ENCODE data around the gene KDSR. TPM values are rescaled to one million over a fixed set of nuclear protein-coding genes. Genes with fewer than 3 reads are reported as not detected.

KDSR gene
- total RNA-seq, 2 experiments from 2014 or later, result 75.2 to 81.5 TPM

GRCh38 chr18:63311118-63312018, 55.6 kb downstream of the KDSR start:
- CTCF ChIA-PET, result interaction anchor here (0.6 to 1.8 kb wide), 5 partner anchors 10 to 973 kb away, joined by 3 to 6 read pairs (median 4); no protein-coding TSS in a partner anchor
- Mint-ChIP-seq H3K27ac (peak overlapping the region; percentile 22), H3K4me3 (no peak overlapping the region), H3K36me3 (ENCODE audit: low read depth) (peaks cover 17% of the 10 kb centered on the region), H3K9me3 (no peaks in the 10 kb centered on the region), H3K4me1 (ENCODE audit: low read depth) (peaks cover 82% of the 10 kb centered on the region), H3K27me3 (ENCODE audit: low read depth) (no peaks in the 10 kb centered on the region)
- DNase-seq, result no peak
- intact Hi-C loops (cut with micrococcal nuclease), result no loop called here

GRCh38 chr18:63309422-63309821, 57.6 kb downstream of the KDSR start:
- peak overlapping the region; percentile 0 for H3K27ac Mint-ChIP-seq
- DNase-seq, result peak; percentile 78
- peaks cover 11% of the 10 kb centered on the region for H3K36me3 Mint-ChIP-seq (ENCODE audit: low read depth)
- CTCF ChIA-PET, result no interaction called here
- H3K27me3 Mint-ChIP-seq (ENCODE audit: low read depth), result no peaks in the 10 kb centered on the region
- intact Hi-C loops (cut with micrococcal nuclease), result loop anchor here (1.0 kb wide), 2 partner anchors 8 to 9 kb away; no protein-coding TSS in a partner anchor
- H3K9me3 Mint-ChIP-seq, result no peaks in the 10 kb centered on the region
- H3K4me3 Mint-ChIP-seq, result peak overlapping the region; percentile 28
- H3K4me1 Mint-ChIP-seq (ENCODE audit: low read depth), result peaks cover 85% of the 10 kb centered on the region

- Mint-ChIP-seq H3K4me1 (ENCODE audit: low read depth) (peaks cover 81% of the 10 kb centered on the region), H3K36me3 (ENCODE audit: low read depth) (peaks cover 8% of the 10 kb centered on the region), H3K9me3 (no peaks in the 10 kb centered on the region), H3K4me3 (no peak overlapping the region), H3K27me3 (ENCODE audit: low read depth) (no peaks in the 10 kb centered on the region), H3K27ac (peak overlapping the region; percentile 2)
- no peak for DNase-seq
- intact Hi-C loops (cut with micrococcal nuclease), result no loop called here
- CTCF ChIA-PET, result interaction anchor here (0.9 to 3.3 kb wide), 3 partner anchors 8 to 53 kb away, joined by 3 to 31 read pairs (median 3); partner anchors contain the start of gene BCL2
Measured at GRCh38 chr18:63307551-63308200, 59.3 kb downstream of the KDSR start.

- CTCF ChIA-PET, result interaction anchor here (0.5 to 3.3 kb wide), 7 partner anchors 9 to 148 kb away, joined by 3 to 31 read pairs (median 3); partner anchors contain the start of gene BCL2
- Mint-ChIP-seq H3K9me3 (no peaks in the 10 kb centered on the region), H3K27me3 (ENCODE audit: low read depth) (no peaks in the 10 kb centered on the region), H3K4me1 (ENCODE audit: low read depth) (peaks cover 81% of the 10 kb centered on the region), H3K36me3 (ENCODE audit: low read depth) (peaks cover 8% of the 10 kb centered on the region), H3K4me3 (no peak overlapping the region), H3K27ac (peak overlapping the region; percentile 20)
- DNase-seq, result no peak
- intact Hi-C loops (cut with micrococcal nuclease), result no loop called here
Measured at GRCh38 chr18:63306819-63307550, 60.0 kb downstream of the KDSR start.

- CTCF ChIA-PET, result interaction anchor here (0.6 to 3.3 kb wide), 2 partner anchors 12 to 147 kb away, joined by 3 to 31 read pairs; partner anchors contain the start of gene BCL2
- H3K27me3 Mint-ChIP-seq (ENCODE audit: low read depth), result no peaks in the 10 kb centered on the region
- H3K4me1 Mint-ChIP-seq (ENCODE audit: low read depth), result peaks cover 81% of the 10 kb centered on the region
- peaks cover 12% of the 10 kb centered on the region for H3K36me3 Mint-ChIP-seq (ENCODE audit: low read depth)
- intact Hi-C loops (cut with micrococcal nuclease), result no loop called here
- H3K4me3 Mint-ChIP-seq, result no peak overlapping the region
- no peaks in the 10 kb centered on the region for H3K9me3 Mint-ChIP-seq
- no peak for DNase-seq
- no peak overlapping the region for H3K27ac Mint-ChIP-seq
Measured at GRCh38 chr18:63306249-63306648, 60.8 kb downstream of the KDSR start.

GRCh38 chr18:63303547-63303946, 63.5 kb downstream of the KDSR start:
- Mint-ChIP-seq H3K36me3 (ENCODE audit: low read depth) (peaks cover 36% of the 10 kb centered on the region), H3K9me3 (no peaks in the 10 kb centered on the region), H3K4me3 (no peak overlapping the region), H3K27me3 (ENCODE audit: low read depth) (no peaks in the 10 kb centered on the region), H3K27ac (peak overlapping the region; percentile 88), H3K4me1 (ENCODE audit: low read depth) (peaks cover 87% of the 10 kb centered on the region)
- intact Hi-C loops (cut with micrococcal nuclease), result loop anchor here (1.0 to 5.0 kb wide), 2 partner anchors 11 to 776 kb away; no protein-coding TSS in a partner anchor
- no peak for DNase-seq
- CTCF ChIA-PET, result no interaction called here

GRCh38 chr18:63302636-63303405, 64.2 kb downstream of the KDSR start:
- CTCF ChIA-PET, result interaction anchor here (1.0 to 3.0 kb wide), 4 partner anchors 12 to 286 kb away, joined by 3 to 14 read pairs (median 4); partner anchors contain the start of gene BCL2
- Mint-ChIP-seq H3K4me1 (ENCODE audit: low read depth) (peaks cover 88% of the 10 kb centered on the region), H3K27me3 (ENCODE audit: low read depth) (no peaks in the 10 kb centered on the region), H3K36me3 (ENCODE audit: low read depth) (peaks cover 38% of the 10 kb centered on the region), H3K9me3 (no peaks in the 10 kb centered on the region), H3K27ac (peak overlapping the region; percentile 88), H3K4me3 (peak overlapping the region; percentile 43)
- DNase-seq, result no peak
- intact Hi-C loops (cut with micrococcal nuclease), result loop anchor here (1.0 to 5.0 kb wide), 2 partner anchors 11 to 776 kb away; no protein-coding TSS in a partner anchor

- H3K27me3 Mint-ChIP-seq (ENCODE audit: low read depth), result no peaks in the 10 kb centered on the region
- CTCF ChIA-PET, result interaction anchor here (1.0 to 3.0 kb wide), 6 partner anchors 12 to 286 kb away, joined by 3 to 14 read pairs (median 4); partner anchors contain the start of gene BCL2
- H3K27ac Mint-ChIP-seq, result peak overlapping the region; percentile 88
- intact Hi-C loops (cut with micrococcal nuclease), result loop anchor here (5.0 kb wide), 1 partner anchor 775 kb away; no protein-coding TSS in a partner anchor
- peaks cover 82% of the 10 kb centered on the region for H3K4me1 Mint-ChIP-seq (ENCODE audit: low read depth)
- no peak for DNase-seq
- H3K36me3 Mint-ChIP-seq (ENCODE audit: low read depth), result peaks cover 37% of the 10 kb centered on the region
- no peaks in the 10 kb centered on the region for H3K9me3 Mint-ChIP-seq
- no peak overlapping the region for H3K4me3 Mint-ChIP-seq
Measured at GRCh38 chr18:63302220-63302619, 64.8 kb downstream of the KDSR start.

GRCh38 chr18:63301434-63301833, 65.6 kb downstream of the KDSR start:
- peaks cover 76% of the 10 kb centered on the region for H3K4me1 Mint-ChIP-seq (ENCODE audit: low read depth)
- H3K9me3 Mint-ChIP-seq, result no peaks in the 10 kb centered on the region
- H3K4me3 Mint-ChIP-seq, result no peak overlapping the region
- H3K27ac Mint-ChIP-seq, result peak overlapping the region; percentile 88
- intact Hi-C loops (cut with micrococcal nuclease), result loop anchor here (2.0 to 5.0 kb wide), 2 partner anchors 47 to 774 kb away; no protein-coding TSS in a partner anchor
- H3K36me3 Mint-ChIP-seq (ENCODE audit: low read depth), result peaks cover 37% of the 10 kb centered on the region
- H3K27me3 Mint-ChIP-seq (ENCODE audit: low read depth), result no peaks in the 10 kb centered on the region
- no peak for DNase-seq
- CTCF ChIA-PET, result interaction anchor here (0.7 to 3.0 kb wide), 7 partner anchors 10 to 170 kb away, joined by 3 to 14 read pairs (median 3); partner anchors contain the start of gene BCL2

- CTCF ChIA-PET, result interaction anchor here (1.2 to 3.0 kb wide), 3 partner anchors 11 to 15 kb away, joined by 4 to 14 read pairs (median 5); no protein-coding TSS in a partner anchor
- Mint-ChIP-seq H3K36me3 (ENCODE audit: low read depth) (peaks cover 42% of the 10 kb centered on the region), H3K27ac (peak overlapping the region; percentile 86), H3K9me3 (no peaks in the 10 kb centered on the region), H3K4me3 (peak overlapping the region; percentile 17), H3K4me1 (ENCODE audit: low read depth) (peaks cover 73% of the 10 kb centered on the region), H3K27me3 (ENCODE audit: low read depth) (no peaks in the 10 kb centered on the region)
- intact Hi-C loops (cut with micrococcal nuclease), result loop anchor here (1.0 to 5.0 kb wide), 6 partner anchors 9 to 773 kb away; no protein-coding TSS in a partner anchor
- DNase-seq, result peak; percentile 72
Measured at GRCh38 chr18:63299837-63300745, 66.9 kb downstream of the KDSR start.
